GM19372 (cell line): ENCODE measurements around the gene HMGCS2.

ENCODE experiments used
- ATAC-seq: cut with Tn5 transposase; IDR thresholded peaks from one replicate; pipeline ENCODE4 v1.9.1; 2021; ENCODE audit warnings: mild to moderate bottlenecking, low read depth, moderate library complexity; ENCODE audit not compliant: unreplicated experiment

Gene HMGCS2

GRCh38 chr1:119764220-119764619 is 4.5 kb downstream of the HMGCS2 start:
- no peak for ATAC-seq

- no peak for ATAC-seq
Measured at GRCh38 chr1:119762953-119763352, 5.8 kb downstream of the HMGCS2 start.

DNA sequence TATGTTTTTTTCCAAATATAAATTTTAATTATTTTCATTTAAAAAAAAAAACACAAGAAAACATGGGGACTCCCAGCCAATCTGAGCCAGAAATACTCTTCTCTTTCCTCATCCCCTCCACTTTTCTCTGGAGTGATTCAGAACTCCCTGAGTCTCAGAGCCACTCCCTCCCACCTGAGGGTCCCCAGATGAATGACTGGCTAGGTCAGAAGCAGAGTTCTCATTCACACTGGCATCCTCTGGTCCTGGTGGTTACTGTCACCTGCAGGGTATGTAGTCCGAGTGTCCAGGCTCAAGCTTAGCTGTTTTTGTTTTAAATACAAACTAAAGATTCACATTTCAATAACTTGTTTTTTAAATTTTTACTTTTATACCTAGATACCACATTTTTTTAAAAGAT is 6.3 kb downstream of the HMGCS2 start:
- ATAC-seq: no peak

DNA sequence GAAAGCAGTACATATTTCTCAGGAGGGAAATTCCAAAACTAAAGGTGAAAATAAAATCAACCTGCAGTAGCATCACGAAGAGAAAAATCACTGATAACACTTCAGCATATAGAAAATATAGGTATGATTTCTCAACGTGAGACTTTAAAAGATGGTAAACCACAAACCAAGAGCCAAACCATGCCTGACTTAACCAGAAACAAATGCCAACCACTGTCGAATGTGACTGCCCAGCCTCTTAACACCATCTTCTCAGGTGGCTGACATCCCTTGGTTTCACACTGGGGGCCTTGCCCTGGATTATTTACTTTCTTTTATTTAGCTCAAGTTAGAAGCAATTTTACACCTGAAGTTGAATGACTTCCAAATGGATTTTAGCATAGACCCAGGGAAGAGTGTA is 10.1 kb downstream of the HMGCS2 start:
- ATAC-seq: no peak

GRCh38 chr1:119752592-119752991 is 16.1 kb downstream of the HMGCS2 start:
- ATAC-seq: no peak

DNA sequence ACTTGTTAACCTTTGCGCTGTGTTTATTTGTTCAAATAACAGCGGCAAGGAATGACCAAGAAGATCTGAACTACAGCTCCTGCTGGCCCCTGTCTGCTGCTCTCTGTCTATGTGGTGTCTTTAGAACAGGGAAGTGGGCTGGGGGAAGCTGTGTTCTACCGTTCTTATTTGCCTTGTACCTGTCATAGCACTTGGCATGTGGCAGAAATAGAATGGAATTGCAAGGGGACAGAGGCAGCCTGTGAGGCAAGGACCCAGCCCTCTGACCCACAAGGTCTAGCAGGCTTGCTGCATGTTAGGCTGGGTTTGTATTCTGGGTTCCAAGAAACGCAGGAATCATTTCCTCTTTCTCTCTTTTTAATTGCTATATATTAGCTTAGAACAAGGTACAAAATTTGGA is 20.7 kb downstream of the HMGCS2 start:
- ATAC-seq: no peak

DNA sequence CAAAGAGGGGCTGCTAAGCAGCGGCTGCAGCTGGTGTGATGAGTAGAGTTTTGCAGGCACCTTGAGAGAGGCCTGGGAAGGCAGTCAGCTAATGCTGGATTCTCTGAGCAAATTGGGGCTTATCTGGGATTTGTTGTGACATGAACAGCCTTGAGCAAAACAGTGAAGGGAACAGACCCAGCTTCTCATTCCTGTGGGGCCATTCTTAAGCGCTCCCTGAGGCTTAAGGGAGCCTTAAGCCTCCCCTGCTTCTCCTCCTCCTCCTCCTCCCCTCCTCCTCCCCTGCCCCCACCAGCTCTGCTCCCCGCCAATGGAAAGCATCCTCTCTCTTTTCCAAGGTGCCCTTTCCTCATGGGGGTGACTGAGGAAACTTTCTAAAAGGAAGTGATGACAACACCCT is 21.3 kb downstream of the HMGCS2 start:
- ATAC-seq: no peak

- ATAC-seq: no peak
Measured at GRCh38 chr1:119745034-119745433, 23.7 kb downstream of the HMGCS2 start.

DNA sequence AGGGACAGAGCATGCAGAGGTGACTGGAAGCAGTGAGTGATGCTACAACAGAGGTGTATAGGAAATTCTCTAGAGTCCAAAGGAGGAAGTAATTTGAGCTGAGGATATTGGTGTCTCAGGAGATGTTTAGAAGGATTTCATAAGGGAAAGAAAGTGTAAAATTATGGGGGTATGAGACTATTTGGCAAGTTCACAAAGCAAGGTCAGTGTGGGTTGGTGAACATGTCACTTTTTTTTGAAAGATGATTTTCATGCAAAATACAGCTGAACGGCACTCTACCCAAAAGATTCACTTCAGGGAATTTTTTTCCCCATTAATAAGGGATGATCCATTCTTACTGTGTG is 24.1 kb downstream of the HMGCS2 start:
- no peak for ATAC-seq

DNA sequence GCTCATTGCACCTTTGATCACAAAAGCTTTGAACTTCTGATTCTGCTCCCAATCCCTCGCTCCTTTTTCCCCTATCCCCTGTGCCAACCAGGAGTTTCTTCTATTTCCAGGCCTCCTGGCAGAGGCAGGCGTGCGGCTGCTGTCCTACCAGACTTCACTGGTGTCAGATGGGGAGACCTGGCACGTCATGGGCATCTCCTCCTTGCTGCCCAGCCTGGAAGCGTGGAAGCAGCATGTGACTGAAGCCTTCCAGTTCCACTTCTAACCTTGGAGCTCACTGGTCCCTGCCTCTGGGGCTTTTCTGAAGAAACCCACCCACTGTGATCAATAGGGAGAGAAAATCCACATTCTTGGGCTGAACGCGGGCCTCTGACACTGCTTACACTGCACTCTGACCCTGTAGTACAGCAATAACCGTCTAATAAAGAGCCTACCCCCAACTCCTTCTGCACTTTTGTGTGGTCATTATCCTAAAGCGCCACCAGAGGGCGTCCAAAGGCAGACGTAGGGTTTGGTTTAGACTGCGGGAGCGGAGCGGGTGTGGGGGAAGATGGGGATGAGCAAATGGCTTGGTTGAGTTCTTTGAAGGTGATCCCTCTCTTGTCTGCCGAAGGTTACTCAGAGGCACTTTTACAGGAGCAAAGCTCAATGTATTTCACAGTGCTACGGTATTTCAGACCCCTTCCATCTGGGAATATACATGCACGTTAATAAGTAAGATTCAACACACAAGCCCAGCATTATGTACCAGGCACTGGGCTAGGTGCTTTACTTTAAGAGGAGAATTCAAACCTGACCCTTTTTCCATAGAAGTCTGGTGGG is 24.7 kb downstream of the HMGCS2 start:
- peak; percentile 74 for ATAC-seq

DNA sequence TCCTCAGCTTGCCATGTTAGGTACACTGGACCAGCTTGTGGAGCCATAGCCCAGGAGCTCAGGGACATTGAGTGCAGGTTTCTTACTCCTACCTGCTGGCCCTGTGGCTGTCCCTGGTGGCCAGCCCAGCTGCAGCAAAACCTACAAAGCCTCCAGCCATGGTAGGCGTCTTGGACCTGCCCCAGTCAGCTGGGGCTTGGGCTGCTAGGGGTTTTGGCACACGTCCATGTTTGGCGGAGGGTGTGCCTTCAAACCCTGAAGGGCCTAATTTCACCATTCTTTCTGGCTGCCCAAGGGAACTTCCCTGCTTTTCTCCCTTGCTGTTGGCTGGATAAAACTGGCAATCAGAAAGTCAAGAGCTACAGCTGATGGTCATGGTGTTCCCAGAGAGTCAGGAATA is 25.4 kb downstream of the HMGCS2 start:
- no peak for ATAC-seq

- no peak for ATAC-seq
Measured at GRCh38 chr1:119742677-119743076, 26.0 kb downstream of the HMGCS2 start.

GRCh38 chr1:119742202-119742601 is 26.5 kb downstream of the HMGCS2 start:
- no peak for ATAC-seq

- ATAC-seq: no peak
Measured at GRCh38 chr1:119740896-119741780, 27.6 kb downstream of the HMGCS2 start.

- ATAC-seq: no peak
Measured at GRCh38 chr1:119740261-119740660, 28.4 kb downstream of the HMGCS2 start.

DNA sequence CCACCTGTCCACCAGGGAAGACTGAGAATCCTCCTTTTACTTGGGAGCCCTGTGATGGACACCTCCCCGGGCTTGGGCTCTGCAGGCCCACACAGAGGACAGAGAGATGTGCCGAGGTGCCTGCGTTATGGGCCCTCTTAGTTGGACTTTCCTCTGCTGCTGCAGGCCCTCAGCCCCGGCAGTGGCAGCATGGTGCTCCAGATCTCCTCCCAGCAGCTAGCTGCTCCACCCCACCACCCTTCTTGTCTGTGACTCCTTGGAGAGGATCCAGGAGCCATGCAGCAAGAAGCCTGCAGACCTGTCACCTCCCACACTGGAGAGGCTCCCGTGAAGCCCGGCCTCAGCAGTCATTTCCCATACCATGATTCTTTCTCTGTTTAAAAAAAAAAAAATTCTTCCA is 29.6 kb downstream of the HMGCS2 start:
- no peak for ATAC-seq

- ATAC-seq: no peak
Measured at GRCh38 chr1:119738100-119738720, 30.5 kb downstream of the HMGCS2 start.

GRCh38 chr1:119737040-119737682 is 31.5 kb downstream of the HMGCS2 start:
- no peak for ATAC-seq

DNA sequence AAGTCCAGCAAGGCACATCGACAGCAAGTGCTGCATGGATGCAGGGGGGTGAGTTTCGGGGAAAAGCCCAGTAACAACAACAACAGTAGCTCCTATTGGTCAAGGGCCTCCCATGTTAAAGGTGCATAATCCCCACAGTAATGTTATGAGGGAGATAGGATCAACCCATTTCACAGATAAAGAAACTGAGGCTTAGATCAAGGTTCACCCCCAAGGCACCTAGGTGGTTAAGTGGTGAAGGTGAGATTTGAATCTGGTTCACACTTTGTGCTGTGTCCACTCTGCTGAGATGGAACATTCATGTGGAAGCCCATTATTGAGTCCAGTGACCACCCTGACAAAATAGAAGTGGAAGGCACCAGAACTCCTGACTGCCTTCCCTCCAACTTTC is 32.1 kb downstream of the HMGCS2 start:
- no peak for ATAC-seq

- no peak for ATAC-seq
Measured at GRCh38 chr1:119735217-119735616, 33.5 kb downstream of the HMGCS2 start.

GRCh38 chr1:119733754-119734153 is 35.0 kb downstream of the HMGCS2 start:
- no peak for ATAC-seq
